ENCODE measurements around the gene NAMPT.

DNA sequence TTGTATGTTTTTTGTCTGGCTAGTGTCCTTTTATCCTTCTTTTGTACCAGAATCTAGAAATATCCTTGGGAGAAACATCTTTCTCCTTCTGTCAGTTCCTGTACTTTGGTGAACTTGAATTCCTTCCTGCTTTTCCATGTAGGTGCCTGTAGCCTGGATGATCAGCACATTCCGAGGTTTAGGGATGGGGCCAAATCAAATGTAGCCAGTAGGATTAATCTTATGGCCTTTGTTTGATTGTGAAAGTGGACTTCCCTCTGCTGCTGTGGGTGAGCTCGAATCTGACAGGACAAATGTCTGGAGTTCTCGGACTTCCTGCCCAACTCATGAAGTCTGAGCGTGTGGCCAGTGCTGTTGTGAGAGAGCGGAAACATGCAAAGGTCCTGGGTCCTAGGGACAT is 33.2 kb upstream of the NAMPT start:
- TF ChIP-seq, protein P1, sequence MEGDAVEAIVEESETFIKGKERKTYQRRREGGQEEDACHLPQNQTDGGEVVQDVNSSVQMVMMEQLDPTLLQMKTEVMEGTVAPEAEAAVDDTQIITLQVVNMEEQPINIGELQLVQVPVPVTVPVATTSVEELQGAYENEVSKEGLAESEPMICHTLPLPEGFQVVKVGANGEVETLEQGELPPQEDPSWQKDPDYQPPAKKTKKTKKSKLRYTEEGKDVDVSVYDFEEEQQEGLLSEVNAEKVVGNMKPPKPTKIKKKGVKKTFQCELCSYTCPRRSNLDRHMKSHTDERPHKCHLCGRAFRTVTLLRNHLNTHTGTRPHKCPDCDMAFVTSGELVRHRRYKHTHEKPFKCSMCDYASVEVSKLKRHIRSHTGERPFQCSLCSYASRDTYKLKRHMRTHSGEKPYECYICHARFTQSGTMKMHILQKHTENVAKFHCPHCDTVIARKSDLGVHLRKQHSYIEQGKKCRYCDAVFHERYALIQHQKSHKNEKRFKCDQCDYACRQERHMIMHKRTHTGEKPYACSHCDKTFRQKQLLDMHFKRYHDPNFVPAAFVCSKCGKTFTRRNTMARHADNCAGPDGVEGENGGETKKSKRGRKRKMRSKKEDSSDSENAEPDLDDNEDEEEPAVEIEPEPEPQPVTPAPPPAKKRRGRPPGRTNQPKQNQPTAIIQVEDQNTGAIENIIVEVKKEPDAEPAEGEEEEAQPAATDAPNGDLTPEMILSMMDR (IDR thresholded peaks at IDR 0.05), result no peak
- no peak for TF ChIP-seq POLR2A (IDR thresholded peaks at IDR 0.05)

Measured in esophagus squamous epithelium (tissue), 4 donors.